Astrocyte of the cerebellum (primary cell): ENCODE measurements around the gene KCNMA1.

Source experiments
- DNase-seq: peaks from one replicate; pipeline ENCODE4 v3.0.0-alpha.2; 2011; ENCODE audit warnings: low read depth
- H3K4me3 ChIP-seq: 2 replicates; pipeline ENCODE4 v1.5.1; 2011; ENCODE audit warnings: mild to moderate bottlenecking, low read depth, low read length, moderate library complexity
- in situ Hi-C: cut with HindIII; loops from 2 replicates; pipeline ENCODE4 v1.10.0; 2017; ENCODE audit warnings: low sequenced_read_pairs
- TF ChIP-seq, protein P1 (sequence below): IDR thresholded peaks from 2 replicates; pipeline ENCODE4 v1.5.1; 2012; ENCODE audit warnings: low read length, low read depth, moderate library complexity, mild to moderate bottlenecking; ENCODE audit errors: missing control alignments

The KCNMA1 gene

DNA sequence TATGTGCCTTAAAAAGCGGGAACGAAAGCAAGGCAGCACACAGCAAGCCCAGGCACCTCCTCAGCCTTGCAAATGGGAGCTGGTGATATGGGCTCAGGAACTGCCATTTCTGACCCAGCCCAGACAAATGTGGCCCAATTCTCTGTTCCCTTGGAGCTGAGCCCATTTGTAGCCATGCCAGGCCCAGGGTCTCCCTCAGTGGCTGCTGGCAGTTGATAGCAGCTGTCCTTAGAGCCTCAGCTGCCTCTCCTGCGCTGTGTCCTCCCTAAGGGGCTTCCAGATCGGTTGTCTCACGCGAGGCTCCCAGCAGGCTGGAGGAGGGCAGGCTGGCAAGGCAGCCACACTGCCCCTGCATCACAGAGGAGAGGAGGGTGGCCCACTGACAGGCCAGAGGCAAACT, 275.8 kb downstream of the KCNMA1 start:
- TF ChIP-seq, protein P1, sequence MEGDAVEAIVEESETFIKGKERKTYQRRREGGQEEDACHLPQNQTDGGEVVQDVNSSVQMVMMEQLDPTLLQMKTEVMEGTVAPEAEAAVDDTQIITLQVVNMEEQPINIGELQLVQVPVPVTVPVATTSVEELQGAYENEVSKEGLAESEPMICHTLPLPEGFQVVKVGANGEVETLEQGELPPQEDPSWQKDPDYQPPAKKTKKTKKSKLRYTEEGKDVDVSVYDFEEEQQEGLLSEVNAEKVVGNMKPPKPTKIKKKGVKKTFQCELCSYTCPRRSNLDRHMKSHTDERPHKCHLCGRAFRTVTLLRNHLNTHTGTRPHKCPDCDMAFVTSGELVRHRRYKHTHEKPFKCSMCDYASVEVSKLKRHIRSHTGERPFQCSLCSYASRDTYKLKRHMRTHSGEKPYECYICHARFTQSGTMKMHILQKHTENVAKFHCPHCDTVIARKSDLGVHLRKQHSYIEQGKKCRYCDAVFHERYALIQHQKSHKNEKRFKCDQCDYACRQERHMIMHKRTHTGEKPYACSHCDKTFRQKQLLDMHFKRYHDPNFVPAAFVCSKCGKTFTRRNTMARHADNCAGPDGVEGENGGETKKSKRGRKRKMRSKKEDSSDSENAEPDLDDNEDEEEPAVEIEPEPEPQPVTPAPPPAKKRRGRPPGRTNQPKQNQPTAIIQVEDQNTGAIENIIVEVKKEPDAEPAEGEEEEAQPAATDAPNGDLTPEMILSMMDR, result no peak
- no peak for DNase-seq
- in situ Hi-C loops, result no loop called here
- H3K4me3 ChIP-seq, result no peak overlapping the region

DNA sequence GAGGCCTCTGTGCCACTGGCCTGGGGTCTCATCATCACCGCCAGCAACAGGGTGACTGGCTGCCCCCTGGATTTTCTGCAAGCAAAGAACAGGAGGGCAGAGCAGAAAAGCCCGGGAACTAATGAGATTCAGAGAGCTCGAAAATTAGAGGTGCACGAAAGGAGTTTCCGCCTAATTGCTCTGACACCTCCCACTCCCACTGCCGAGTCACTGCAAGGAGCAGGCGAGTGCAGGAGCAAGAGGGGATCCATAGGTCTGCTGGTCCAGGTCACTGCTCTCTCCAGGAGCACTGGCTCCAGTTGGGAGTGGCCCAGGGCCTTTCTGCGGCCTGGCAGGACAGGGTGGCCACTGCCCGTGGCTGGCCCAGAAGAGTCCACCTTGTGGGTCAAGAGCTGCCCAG, 276.2 kb downstream of the KCNMA1 start:
- in situ Hi-C loops, result no loop called here
- TF ChIP-seq, protein P1, result no peak
- no peak for DNase-seq
- H3K4me3 ChIP-seq, result no peak overlapping the region

DNA sequence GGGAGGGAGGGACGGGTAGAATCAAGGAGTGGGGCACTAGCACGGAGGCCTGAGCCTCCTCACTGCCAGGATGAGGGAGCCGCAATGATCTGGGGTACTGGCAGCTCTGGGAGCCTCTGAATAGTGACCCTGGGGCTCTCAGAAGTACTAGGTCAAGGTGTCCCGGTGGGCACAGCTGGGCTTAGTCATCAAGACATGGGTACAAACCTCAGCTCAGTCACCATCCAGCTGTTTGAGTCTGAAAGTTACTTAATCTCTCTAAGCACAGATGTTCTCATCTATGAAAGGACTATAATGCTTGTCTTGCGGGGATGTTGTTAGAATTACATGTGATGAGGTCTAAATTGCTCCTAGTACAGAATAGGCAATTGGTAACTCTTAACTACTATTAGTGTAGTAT, 276.8 kb downstream of the KCNMA1 start:
- no peak for DNase-seq
- TF ChIP-seq, protein P1, result no peak
- in situ Hi-C loops, result no loop called here
- no peak overlapping the region for H3K4me3 ChIP-seq

DNA sequence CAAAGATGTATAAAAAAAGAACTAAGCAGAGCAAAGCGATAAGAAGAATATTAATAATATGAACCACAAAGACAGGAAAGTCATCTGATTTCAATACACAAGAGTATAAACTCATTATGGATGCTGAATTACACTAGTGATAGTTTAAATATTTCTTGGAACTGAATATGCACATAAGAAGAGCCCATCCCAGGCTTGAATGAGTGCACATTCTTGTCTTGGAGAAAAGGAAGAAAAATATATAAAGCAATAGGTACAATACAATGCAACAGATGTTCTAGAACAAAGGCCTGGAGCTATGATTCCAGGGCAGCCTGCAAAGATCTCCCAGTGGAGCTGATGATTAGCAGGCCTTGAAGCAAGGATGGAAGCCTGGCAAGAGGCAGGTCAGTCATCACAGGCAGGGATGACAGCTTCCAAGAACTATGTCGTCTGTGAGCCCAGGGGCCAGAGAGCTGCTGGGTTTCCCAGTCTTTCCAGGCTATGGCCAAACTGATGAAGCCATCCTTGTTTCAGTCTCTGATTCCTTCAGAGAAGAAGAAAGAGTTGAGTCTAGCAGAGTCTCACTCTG, 277.6 kb downstream of the KCNMA1 start:
- in situ Hi-C loops, result no loop called here
- TF ChIP-seq, protein P1, result no peak
- no peak for DNase-seq
- H3K4me3 ChIP-seq, result no peak overlapping the region

DNA sequence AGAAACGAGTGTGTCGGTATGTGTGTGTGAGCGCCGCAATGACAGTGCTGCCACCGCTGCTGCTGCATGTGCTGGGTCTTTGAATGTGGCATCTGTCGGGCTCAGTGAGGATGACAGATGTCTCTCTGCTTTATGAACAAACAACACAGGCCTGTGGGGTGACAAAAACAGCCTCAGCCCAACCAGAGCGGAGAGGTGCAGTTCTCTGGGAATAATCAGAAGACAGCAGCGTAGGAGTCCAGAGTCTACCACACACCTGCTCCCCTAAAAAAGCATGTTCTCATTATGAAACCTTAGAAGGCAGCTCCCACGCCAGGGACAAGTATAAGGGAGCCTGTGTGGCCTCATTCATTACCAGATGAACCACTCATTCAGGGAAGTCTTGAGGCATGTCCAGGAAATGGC, 278.3 kb downstream of the KCNMA1 start:
- no peak overlapping the region for H3K4me3 ChIP-seq
- no peak for DNase-seq
- TF ChIP-seq, protein P1, result no peak
- in situ Hi-C loops, result no loop called here

DNA sequence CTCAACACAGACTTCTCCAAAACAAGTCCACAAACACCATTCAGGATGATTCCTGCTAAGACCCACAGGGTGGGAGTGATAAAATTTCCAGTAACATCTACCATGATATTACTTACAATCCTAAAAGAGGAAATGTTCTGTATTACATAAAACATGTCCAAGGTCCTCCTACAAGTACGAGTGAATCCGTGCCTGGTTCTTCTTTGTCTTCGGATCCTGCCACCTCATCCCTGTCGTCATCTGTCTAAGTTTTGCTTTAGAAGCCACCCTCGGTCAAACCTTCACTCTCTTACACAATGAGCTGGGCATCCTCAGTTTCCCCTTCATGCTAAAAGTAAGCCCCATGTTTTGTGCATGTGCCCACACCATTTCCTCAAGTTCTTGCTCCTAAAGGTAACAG, 279.0 kb downstream of the KCNMA1 start:
- no peak for DNase-seq
- in situ Hi-C loops, result no loop called here
- no peak overlapping the region for H3K4me3 ChIP-seq
- TF ChIP-seq, protein P1, result no peak
